ENCODE results near the gene FHOD3.
A peak's percentile ranks its signal among the peaks of the same experiment; 100 is the strongest.

Gene FHOD3

DNA sequence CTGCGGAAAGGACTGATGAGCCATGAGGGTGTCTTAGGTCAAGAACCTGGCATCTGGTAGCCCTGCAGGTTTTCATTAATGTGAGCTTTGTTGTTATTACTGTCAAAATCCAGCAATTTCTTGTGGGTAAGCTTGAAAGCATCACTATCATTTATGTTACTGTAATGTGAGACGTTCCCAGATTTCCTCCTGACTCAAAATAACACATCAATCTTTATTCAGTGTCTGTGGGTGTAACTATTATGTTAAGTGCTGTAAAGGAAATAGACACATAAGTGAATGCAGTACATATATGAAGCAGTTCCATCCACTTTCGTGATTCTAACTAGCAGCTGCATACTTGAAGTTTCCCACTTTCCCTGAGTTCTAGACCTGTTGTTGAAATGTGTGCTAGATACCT lies 89.8 kb downstream of the FHOD3 start:
- DNase-seq: no peak

DNA sequence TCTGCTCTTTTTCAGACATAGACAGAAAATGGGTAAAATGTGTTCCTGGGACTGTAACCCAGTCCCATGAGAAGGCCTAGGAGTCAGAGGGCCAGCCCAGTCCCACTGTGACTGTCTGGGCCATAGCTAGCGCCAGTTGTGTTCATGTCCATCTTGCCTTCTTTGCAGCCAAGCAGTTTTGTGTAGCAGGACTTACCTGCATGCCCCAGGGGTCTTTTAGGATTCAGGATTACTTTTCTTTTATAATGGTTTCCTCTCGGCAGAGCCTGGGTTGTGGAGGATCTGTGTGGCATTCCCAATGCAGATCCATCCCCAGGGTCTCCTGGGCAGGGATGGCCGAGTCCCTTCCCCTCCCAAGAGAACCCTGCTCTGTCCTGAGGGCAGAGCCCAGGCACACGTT lies 90.8 kb downstream of the FHOD3 start:
- DNase-seq: no peak

DNA sequence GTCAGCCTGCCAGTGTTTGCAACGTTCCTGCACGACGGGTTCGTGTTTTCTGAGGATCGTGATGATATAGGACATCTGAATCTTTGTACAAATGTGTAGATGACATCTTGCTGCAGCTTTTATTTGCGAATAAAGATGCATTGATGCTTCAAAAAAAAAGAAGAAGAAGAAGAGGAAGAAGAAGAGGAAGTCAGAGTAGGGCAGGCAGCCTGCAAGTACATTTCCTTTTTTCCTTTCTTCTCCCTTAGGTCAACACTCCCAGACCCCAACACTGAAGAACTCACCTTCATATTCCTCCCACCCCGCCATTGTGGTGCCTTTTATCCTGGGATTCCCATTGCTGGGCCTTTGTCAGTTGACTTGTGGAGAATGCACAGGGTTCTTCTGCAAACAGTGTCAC lies 91.5 kb downstream of the FHOD3 start:
- DNase-seq: no peak

DNA sequence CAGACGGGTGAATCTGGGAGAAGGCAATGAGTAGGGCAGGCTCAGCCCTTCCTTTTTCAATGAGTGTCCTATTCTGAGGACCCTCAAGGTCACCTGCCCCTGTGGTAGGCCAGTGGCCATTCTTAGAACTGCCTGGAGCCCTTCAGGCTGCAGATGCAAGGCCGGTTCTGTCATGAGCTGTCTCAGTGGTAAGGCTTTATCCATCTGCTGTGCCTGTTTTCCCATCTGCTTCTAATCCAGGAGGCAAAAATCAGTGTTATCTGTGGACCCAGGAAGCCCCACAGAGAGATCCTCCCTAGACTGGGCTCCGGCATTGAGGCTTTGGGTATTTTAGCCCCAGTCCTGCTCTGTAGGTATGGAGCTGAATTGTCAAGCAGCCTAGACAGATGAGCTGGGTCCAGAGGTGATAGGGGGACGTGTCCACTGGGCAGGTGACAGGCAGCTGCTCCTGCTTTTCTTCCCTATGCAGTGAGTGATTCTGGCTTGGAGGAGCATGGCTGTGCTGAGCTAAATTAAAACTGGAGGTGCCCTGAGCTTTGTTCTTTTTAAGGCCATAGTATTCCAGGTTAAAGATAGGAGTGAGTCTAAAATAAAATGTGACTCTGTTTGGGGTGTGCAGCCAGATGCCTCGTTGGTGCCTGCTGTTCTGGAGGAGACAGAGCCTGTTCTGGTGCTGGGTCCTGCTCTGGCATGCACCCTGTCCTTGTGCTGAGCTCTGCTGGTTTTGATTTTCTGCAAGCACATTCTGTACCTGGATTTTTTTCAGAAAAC lies 92.5 kb downstream of the FHOD3 start:
- DNase-seq: no peak

DNA sequence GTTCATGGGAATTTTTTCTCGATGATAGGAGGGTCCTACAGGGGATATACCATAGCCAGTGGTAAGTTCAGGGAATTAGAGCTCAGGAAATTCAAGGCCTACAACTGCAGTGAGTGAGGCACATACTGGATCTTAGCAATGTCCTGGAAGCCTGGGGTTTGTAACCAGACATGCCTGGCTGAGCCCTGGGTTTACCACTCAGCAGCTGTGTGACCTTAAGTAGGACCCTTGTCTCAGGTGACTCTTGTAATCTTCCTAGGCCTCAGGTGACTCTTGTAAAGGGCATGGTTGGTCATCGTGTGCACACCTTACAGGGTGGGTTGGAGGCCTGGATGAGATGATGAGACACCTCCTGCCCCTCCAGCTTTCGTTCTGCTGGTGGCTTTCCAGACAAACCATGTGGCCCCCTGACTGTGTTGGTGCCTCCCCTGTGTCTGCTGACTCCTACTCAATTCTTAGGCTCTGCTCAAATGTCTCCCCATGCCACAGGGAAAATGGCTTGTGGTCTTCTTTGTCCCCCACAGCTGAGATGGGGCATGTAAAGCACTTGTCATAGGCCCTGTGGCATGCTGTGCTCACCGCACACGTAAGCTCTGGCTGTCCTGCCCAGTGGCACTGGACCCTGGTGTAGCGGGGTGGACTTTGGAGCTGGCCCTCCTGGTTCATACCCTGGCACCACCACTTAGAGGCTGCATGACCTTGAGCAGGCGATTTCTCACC lies 94.1 kb downstream of the FHOD3 start:
- DNase-seq: no peak

DNA sequence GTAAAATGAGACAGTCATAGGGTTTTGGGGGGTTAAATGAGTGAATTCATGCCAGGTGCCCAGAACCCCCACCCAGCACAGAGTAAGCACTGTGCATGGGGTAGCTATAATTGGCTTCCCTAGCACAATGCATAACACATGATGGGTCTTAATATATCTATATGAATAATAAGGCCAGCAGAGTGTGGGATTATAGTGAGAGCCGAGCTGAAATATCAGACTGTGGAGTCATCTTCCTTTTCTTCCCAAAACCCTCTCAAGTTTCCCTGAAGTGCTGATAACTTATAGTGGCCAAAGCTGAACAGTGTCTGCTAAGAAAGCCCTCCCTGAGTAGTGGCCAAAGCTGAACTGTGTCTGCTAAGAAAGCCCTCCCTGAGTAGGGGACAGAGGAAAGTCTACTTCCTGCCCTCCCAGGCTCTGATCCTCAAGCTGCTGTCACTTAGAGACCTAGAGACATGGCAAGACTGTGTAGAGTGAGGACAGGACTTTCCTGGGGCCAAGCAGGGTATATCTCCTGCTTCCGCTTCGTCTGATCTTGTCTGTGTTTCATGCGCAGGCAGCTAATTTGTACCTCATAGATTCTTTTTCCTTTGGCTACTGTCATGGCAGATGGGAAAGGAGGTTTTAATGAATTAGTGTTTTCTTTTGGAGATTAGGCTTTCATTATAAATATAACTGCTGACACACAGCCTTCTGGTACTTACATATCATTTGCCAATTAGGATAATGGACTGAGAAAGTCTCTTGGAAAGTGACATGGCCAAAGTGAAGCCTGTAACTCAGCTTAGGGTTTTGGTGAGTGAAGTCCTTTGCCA lies 94.9 kb downstream of the FHOD3 start:
- DNase-seq: no peak

DNA sequence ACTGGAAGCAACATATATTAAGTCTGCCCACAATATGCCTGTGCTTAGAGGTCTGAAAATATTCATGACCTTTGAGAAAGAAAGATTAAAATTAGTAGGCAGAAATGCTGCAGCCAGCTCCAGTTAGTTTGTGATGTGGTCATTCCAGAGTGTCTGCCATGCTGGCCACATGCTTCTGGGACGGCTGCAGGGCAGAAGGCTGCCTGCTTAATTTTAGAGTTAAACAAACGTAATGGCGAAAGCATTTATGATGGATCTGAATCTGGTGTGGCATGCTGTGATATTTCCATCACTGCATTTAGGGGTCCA lies 95.4 kb downstream of the FHOD3 start:
- no peak for DNase-seq

DNA sequence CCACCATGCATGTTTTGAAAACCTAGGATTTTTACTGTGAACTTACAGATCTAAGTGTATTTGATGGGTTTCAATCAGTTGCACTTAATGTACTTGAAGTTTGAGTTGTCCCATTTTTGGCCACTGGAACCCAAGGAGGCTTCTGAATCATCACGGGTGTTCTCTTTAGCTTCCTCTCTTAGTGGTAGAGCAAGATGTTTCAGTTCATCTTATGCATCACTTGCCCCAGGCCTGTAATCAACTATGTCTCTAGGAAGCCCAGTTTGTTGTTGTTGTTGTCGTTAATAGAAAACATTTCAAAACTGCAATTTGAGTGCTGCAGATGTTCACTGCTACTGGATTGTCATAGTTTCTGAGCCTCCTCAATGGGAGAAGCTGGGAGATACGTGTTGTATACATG lies 97.0 kb downstream of the FHOD3 start:
- no peak for DNase-seq

DNA sequence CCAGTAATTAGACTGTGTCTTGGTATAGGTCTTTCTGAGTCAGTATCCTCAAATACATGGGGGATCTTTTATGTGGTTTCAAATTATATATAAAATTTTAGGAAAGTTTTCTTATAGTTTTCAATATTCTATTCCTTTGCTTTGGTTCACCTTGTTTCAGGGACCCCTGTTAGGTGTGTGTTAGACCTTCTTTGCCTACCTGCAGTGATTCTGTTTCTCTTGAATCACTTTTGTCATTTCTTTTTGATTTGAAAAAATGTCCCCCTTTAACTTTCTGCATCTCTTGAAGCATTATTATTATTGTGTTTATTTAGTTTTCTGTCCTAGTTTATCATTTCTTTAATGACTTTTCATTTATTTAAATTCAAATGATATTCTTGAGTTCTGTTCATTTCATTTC lies 98.7 kb downstream of the FHOD3 start:
- DNase-seq: no peak

DNA sequence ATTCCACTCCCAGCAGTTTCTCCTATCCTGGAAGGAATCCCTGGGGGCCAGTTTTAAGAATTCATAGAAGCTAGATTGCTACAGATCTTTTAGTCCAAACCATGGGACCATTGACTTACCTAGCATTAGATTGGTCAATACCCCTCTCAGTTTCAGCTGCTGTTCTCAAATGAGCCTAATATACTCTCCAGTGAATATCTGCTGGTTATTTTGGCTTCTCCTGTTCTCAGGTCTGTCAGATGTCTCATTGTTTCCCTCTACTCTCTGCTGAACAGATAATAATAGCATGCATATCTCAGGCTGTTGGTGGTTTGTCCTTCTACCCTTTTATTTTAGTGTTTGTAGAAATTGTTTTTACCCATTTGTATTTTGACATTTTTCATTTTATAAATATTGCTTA lies 99.5 kb downstream of the FHOD3 start:
- no peak for DNase-seq

DNA sequence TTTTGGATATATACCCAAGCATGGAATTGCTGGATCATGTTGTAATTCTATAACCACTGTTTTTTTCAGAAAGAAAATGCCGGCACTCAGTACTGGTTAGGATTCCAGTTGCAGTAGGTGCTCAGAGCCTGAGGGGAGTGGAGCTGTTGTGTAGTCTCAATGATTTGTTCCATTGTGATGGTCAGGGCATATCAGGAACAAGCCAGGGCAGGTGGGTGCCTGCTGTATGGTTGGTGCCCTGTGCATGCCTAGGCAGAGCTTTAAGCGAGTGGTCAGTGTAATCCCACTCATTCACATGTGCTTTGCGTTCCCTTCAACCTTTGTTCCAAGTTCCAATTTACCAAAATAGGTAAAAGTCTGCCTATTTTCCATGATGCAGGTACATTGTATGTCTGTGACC lies 100.9 kb downstream of the FHOD3 start:
- DNase-seq: no peak

DNA sequence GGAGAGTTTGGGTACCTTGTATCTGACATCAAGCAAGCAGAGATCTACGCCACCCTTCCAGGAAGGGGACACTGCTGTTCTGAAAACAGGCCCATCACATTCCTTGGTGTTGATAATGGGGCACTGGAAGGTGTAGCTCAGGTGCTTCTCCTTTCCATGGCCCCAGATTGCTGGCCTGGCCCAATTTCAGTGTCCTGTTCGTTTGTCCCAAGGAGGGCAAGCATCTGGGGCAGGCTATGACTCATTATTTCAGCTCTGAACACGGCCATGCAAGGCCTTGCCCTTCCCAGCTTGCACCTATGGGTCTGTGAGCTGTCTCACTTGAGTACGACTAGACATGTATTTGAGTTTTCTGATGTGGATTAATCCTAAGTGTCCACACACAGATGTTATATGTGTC lies 101.5 kb downstream of the FHOD3 start:
- DNase-seq: no peak

DNA sequence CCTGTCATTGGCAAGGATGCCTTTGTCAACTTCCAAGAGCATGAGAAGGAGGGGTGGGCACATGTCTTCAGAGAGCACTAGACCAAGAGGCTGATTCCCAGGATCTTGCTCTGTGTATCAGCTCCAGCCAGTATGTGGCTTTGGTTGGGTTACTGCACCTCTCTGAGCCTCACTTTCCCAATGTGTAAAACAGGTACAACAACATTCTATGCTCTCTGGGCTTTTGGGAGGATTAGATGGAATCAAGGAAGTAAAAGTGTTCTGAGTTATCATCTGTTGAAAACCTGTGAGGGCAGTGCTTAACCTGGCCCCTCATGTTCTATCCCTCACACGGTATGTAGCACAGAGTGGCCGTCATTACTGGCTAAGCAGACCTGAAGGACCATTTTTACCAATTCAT lies 103.9 kb downstream of the FHOD3 start:
- no peak for DNase-seq

DNA sequence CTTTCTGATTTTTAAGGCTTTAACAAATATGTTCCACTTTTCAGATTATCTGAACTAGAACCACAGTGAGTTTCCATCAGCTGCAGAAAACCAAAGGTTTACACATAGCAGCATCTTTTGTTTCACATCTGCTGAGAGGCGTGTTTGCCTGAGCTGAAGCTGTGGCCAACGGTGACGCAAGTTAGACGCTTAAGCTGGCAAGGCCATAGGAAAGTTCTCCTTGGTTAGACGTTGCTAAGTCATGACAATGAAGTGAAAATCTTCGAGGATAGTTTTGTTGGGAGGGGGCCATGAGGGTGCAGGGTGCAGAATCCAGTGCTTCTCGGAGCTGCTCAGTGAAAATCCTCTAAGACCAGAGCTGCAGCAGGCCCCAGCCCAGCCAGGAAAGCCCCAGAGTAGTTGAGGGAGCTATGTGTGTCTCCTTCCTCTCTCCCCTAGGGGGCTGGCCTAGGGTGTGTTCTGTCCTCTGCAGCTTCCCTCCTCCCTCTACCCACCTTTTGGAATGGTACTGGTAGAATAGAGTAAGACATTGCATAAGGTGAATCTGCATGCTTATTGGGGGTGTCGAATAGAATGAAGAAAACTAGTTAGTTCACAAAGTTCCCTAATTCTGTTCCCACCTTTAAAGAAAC lies 105.4 kb downstream of the FHOD3 start:
- DNase-seq: no peak

DNA sequence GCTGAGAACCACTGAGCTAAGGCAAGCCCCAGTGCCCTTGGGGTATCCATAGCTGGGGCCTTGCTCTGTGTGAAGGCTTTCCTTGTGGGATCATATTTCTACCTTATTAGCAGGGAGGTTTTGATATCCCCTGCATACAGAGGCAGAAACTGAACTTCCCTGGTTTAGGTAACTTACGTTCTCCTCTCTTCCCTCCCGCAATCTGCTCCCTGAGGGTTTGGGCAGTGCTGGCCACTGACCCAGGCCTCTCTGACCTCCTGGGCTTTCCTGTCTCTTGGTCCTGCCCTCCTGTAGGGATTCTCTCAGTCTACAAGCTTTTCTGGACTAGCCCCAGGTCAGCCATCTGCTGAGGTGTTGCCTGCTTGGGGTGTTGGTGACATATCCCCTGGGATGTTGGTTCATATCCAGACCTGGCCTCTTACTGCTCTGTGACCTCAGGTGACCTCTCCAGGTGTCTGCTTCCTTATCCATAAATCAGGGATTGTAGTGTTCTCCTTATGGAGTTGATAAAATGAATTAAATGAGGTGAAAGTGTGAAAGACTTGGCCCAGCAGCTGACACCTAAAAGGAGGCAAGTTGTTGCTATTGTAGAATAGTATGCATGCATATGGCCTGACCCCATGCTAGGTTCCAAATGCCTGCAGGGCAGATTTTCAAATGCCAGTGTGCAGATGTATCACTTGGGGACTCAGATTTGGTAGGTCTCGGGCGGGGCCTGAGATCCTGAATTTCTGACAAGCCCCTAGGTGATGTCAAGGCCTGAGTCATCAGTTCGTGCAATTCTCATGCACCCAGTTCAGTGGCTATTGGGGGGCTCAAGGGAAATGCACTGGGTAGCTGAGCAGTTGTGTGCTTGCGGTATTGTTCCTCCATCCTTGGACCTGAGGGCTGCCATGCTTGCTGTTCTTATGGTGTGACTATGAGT lies 106.6 kb downstream of the FHOD3 start:
- DNase-seq: no peak

DNA sequence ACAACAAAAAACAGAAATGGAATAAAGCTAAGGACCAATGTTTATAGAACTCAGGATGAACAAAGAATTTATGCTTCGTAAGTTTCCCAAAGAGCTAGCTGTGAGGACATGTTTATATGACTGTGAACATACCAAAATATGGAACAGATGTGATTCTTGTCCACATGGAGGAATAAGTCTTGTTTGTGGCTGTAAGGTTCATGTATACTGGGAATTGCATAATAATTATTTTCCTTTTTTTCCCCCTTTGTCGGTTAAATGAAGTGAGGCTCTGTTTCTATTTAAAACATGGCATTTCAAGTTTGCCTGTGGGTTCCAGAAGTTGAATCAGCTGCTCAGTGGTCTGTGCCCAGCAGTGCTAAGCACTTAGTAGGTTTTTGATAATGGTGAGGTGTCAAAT lies 108.1 kb downstream of the FHOD3 start:
- DNase-seq: no peak

DNA sequence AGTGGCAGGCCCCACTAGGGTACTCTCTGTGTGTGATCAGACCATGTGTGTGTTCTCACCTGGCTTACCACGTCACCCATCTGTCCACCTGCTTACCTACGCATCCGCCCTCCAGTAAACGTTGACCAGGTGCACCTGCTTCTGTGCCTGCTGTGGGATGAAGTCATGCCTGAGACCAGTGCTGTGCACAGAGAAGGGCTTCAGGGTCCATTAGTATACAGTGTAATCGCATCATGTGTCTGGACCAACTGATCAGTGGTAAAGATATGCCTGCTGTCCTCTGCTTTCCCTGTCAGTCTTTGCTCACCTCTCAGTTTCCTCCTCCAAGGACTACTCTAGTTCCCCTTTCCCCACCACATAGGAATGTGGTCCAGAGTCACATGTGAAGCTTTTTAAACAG lies 109.3 kb downstream of the FHOD3 start:
- peak; percentile 85 for DNase-seq

DNA sequence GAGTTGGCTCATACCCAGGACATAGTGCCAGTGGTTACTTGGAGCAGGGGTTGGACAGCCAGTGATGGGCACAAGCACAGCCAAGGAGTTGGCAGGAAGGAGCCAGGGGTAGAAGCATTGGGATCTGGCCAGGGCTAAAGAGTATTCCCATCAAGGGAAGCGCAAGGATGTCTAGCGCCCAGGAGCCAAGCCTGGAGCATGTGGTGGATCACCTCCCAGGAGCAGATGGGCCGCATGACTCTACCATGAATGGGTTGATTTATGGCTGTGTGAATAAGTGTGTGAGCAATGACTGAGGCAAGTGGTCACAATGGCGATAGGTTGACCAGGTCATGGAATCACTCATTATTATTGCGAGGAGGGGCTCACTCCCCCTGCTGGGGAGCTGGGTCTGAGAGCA lies 111.1 kb downstream of the FHOD3 start:
- no peak for DNase-seq

DNA sequence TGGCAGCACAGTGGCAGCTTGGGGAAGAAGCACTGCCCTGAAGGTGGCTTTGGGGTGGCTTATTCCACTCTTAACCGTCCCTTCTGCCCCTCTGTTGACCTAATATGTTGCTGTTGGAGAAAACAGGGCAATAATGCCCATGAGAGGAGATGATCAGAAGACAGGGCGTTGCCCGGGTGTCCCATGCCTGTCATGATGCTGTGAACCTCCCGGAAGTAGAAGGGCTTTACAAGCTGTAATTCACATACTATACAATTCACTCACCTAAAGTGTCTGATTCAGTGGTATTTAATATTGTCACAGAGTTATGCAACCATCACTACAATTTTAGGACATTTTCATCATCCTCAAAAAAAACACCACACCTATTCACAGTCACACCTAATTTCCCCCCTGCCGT lies 112.3 kb downstream of the FHOD3 start:
- no peak for DNase-seq

DNA sequence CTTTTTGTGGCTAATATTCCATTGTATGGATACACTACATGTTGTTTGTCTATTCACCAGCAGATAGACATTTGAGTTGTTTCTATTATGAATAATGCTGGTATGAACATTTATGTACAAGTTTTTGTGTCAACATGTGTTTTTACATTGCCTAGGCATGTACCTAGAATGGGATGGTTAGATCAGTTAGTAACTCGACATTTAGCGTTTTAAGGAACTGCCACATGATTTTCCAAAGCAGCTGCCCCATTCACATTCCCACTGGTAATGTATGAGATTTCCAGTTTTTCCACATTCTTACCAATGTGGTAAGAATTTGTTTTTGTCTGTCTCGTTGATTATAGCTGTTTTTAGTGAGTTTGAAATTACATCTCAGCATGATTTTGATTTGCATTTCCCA lies 112.8 kb downstream of the FHOD3 start:
- no peak for DNase-seq

DNA sequence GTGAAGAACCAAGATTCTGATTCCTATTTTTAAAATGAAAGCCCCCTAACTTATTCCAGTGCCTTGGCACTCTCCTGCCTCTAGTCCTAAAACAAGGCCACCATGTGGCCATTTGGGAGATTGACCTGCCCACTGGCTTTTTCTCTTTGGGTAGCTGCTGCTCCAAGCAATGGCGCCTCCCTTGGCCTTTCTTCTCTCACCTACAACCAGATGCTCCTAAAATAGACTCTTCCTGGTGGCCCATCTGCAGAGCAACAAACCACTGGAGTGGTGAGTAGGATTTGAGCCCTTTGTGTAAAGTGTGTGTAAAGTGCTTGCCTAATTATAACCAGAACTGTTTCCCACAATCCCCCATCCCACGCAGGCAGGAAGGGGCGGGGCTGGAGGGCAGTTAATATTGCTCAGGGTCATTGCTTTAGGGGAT lies 114.2 kb downstream of the FHOD3 start:
- DNase-seq: peak; percentile 27

DNA sequence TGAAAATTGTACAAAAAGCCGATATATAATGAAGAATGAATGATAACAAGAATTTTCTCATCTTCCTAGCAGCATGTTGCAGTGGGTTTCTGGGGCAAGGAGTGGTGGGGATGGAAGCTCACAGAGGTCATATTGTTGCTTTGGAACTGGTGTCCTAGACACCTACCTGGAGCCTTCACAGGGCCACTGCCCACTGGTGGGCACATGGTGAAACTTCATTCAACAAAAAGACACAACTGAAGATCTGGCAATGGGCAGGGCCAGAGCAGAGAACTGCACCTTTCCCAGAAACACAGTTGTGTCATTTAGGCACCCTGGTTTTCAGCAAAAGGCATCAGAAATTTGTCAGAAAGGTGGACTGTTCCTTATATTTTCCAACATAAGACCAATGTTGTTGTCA lies 115.3 kb downstream of the FHOD3 start:
- DNase-seq: peak; percentile 36

All from NCI-H510A (cell line).